Mesenchymal stem cell (in vitro differentiated cells and primary cell): ENCODE measurements around the gene TMEM220.
A peak's percentile ranks its signal among the peaks of the same experiment; 100 is the strongest.

ENCODE experiments used
- DNase-seq: peaks from one replicate; pipeline ENCODE4 v3.0.0-alpha.2; 2013
- H2AFZ ChIP-seq: one replicate; pipeline ENCODE4 v1.6.1; 2013; ENCODE audit warnings: low read depth, mild to moderate bottlenecking, control low read depth, inconsistent platforms, low read length, moderate library complexity
- H2AK5ac ChIP-seq: 2 replicates; pipeline ENCODE4 v1.6.1; 2013; ENCODE audit warnings: low read length, moderate library complexity, mild to moderate bottlenecking, inconsistent platforms; ENCODE audit not compliant: severe bottlenecking
- H2BK120ac ChIP-seq: one replicate; pipeline ENCODE4 v1.6.1; 2013; ENCODE audit warnings: low read depth, mild to moderate bottlenecking, inconsistent platforms, low read length, moderate library complexity
- H2BK12ac ChIP-seq, 2 experiments: one replicate each; pipeline ENCODE4 v1.6.1; 2013; ENCODE audit warnings: inconsistent platforms in 2 of 2, low read length in 2 of 2, mild to moderate bottlenecking in 2 of 2, moderate library complexity in 2 of 2, control low read depth in 1 of 2
- H2BK15ac ChIP-seq: one replicate; pipeline ENCODE4 v1.6.1; 2013; ENCODE audit warnings: mild to moderate bottlenecking, low read depth, inconsistent platforms; ENCODE audit not compliant: poor library complexity, severe bottlenecking
- H2BK5ac ChIP-seq: 2 replicates; pipeline ENCODE4 v1.6.1; 2013; ENCODE audit warnings: low read depth, mild to moderate bottlenecking, low read length, control low read depth, inconsistent platforms; ENCODE audit not compliant: poor library complexity, severe bottlenecking
- H3K14ac ChIP-seq, 2 experiments: one replicate each; pipeline ENCODE4 v1.6.1; 2013; ENCODE audit warnings: inconsistent platforms in 2 of 2, low read length in 2 of 2, control low read depth in 1 of 2, mild to moderate bottlenecking in 1 of 2, moderate library complexity in 1 of 2
- H3K18ac ChIP-seq, 2 experiments: one replicate each; pipeline ENCODE4 v1.6.1; 2013; ENCODE audit warnings: inconsistent platforms in 2 of 2, low read length in 2 of 2, control low read depth in 1 of 2, low read depth in 1 of 2, mild to moderate bottlenecking in 1 of 2
- H3K23ac ChIP-seq, 2 experiments: one replicate each; pipeline ENCODE4 v1.6.1; 2013; ENCODE audit warnings: inconsistent platforms in 2 of 2, low read length in 2 of 2, mild to moderate bottlenecking in 2 of 2, moderate library complexity in 2 of 2, control low read depth in 1 of 2
- H3K27ac ChIP-seq: 2 replicates; pipeline ENCODE4 v1.5.1; 2013; ENCODE audit warnings: mild to moderate bottlenecking, moderate library complexity, low read length, control low read depth, inconsistent platforms; ENCODE audit not compliant: poor library complexity, severe bottlenecking
- H3K27me3 ChIP-seq, 2 experiments: 2 replicates each; pipeline versions ENCODE4 v1.6.1 to v1.7.0; 2013; ENCODE audit warnings: low read length in 2 of 2, mild to moderate bottlenecking in 2 of 2, moderate library complexity in 2 of 2, control low read depth in 1 of 2, inconsistent platforms in 1 of 2; ENCODE audit not compliant: control insufficient read depth in 1 of 2, insufficient read depth in 1 of 2
- H3K36me3 ChIP-seq, 2 experiments: 2 replicates each; pipeline versions ENCODE4 v1.6.1 to v1.7.0; 2013; ENCODE audit warnings: low read length in 2 of 2, control low read depth in 1 of 2, inconsistent platforms in 1 of 2, low read depth in 1 of 2, mild to moderate bottlenecking in 1 of 2; ENCODE audit not compliant: insufficient read depth in 2 of 2, control insufficient read depth in 1 of 2
- H3K4ac ChIP-seq, 2 experiments: one replicate each; pipeline ENCODE4 v1.6.1; 2013; ENCODE audit warnings: inconsistent platforms in 2 of 2, low read length in 2 of 2, mild to moderate bottlenecking in 2 of 2, moderate library complexity in 2 of 2, control low read depth in 1 of 2, low read depth in 1 of 2
- H3K4me1 ChIP-seq: 2 replicates; pipeline ENCODE4 v1.6.1; 2013; ENCODE audit warnings: low read depth, low read length, control low read depth; ENCODE audit not compliant: control insufficient read depth, insufficient read depth
- H3K4me2 ChIP-seq: 2 replicates; pipeline ENCODE4 v1.6.1; 2013; ENCODE audit warnings: low read length, mild to moderate bottlenecking, inconsistent platforms; ENCODE audit not compliant: poor library complexity, severe bottlenecking
- H3K4me3 ChIP-seq, 2 experiments: 2 replicates each; pipeline versions ENCODE4 v1.5.1 to v1.7.0; 2013; ENCODE audit warnings: low read length in 2 of 2, mild to moderate bottlenecking in 2 of 2, control low read depth in 1 of 2, low read depth in 1 of 2; ENCODE audit not compliant: insufficient read depth in 1 of 2
- H3K79me1 ChIP-seq: replicated peaks from 2 replicates; pipeline ENCODE4 v1.6.1; 2013; ENCODE audit warnings: mild to moderate bottlenecking, control low read depth, low read length, inconsistent platforms; ENCODE audit not compliant: poor library complexity, severe bottlenecking
- H3K9ac ChIP-seq: 2 replicates; pipeline ENCODE4 v1.7.0; 2013; ENCODE audit warnings: mild to moderate bottlenecking, low read length, moderate library complexity
- H3K9me3 ChIP-seq: 2 replicates; pipeline ENCODE4 v1.7.0; 2013; ENCODE audit warnings: mild to moderate bottlenecking, low read length; ENCODE audit not compliant: control insufficient read depth
- H4K8ac ChIP-seq: one replicate; pipeline ENCODE4 v1.6.1; 2013; ENCODE audit warnings: inconsistent platforms, mild to moderate bottlenecking, low read length, moderate library complexity
- H4K91ac ChIP-seq: one replicate; pipeline ENCODE4 v1.6.1; 2013; ENCODE audit warnings: mild to moderate bottlenecking, low read length, inconsistent platforms
- WGBS: methylation state at CpG from one replicate; pipeline ENCODE4 v1.1.7; 2013; ENCODE audit warnings: mixed read lengths; 5-methylcytosine and 5-hydroxymethylcytosine counted together

The TMEM220 gene

DNA sequence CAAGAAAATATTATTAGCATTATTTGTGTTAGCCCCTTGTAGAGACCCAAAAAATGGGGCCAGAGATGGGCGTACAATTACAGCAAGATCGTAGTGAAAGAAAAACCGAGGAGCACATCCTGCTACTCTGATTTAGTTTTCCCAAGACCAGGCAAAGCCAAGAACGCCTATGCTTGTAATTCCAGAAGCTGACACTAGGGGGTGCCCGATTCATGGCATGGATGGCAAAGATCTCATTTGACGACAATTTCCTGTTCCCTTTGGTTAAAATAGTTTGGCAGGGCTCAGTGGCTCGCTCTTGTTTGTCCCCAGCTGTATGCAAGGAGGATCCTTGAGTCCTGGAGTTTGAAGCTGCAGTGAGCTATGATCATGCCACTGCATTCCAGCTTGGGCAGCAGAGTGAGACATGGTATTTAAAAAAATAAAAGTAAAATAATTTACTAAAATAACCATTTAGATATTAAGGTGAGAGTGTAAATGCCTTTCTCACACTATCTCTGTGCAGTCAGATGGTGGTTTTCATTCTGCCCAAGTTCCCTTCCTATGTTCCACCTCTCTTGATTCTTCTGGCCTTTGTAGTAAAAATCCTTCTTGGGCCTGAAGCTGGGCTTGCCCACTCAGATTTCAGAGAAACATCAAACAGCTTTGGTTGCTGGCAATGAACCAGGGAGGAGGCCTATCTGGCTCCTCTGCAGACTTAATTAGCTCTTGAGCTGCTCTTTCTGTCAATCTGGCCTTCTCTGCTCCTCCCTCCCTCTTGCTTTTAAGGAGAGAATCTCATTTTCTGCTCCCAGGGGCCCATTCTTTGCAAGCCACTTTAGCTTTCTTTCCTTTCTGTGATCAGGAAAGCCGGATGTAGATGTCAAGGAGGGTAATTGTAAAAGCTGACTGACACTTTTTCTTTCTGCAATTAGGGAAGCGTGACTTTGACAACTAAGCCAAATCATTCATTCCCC is 42.9 kb upstream of the TMEM220 start:
- no peaks in the 10 kb centered on the region for H3K36me3 ChIP-seq
- no peak overlapping the region for H3K14ac ChIP-seq
- no peaks in the 10 kb centered on the region for H3K27me3 ChIP-seq
- no peak overlapping the region for H2BK5ac ChIP-seq
- H4K8ac ChIP-seq, result no peak overlapping the region
- H2BK120ac ChIP-seq, result no peak overlapping the region
- H3K4ac ChIP-seq, result no peak overlapping the region
- H3K4me1 ChIP-seq, result no peaks in the 10 kb centered on the region
- H3K4me3 ChIP-seq, result no peak overlapping the region
- no peak overlapping the region for H2BK12ac ChIP-seq
- no peak overlapping the region for H3K4me2 ChIP-seq
- no peaks in the 10 kb centered on the region for H3K79me1 ChIP-seq
- H3K18ac ChIP-seq, result no peak overlapping the region
- H2AK5ac ChIP-seq, result no peak overlapping the region
- H2BK15ac ChIP-seq, result no peak overlapping the region
- no peak for DNase-seq
- no peak overlapping the region for H3K27ac ChIP-seq
- no peak overlapping the region for H2AFZ ChIP-seq
- peak overlapping the region; percentile 31 for H3K9ac ChIP-seq
- peaks cover 9% of the 10 kb centered on the region for H3K9me3 ChIP-seq
- 32% methylated on average over 9 of the region's 9 CpGs for WGBS
- H4K91ac ChIP-seq, result no peak overlapping the region
- H3K23ac ChIP-seq, result no peak overlapping the region

GRCh38 chr17:10771148-10771547 is 41.3 kb upstream of the TMEM220 start:
- Histone ChIP-seq H2AFZ (no peak overlapping the region), H3K9ac (no peak overlapping the region), H3K23ac (no peak overlapping the region), H2AK5ac (no peak overlapping the region), H3K79me1 (no peaks in the 10 kb centered on the region), H2BK15ac (no peak overlapping the region), H4K91ac (no peak overlapping the region), H3K27me3 (no peaks in the 10 kb centered on the region), H3K27ac (no peak overlapping the region), H3K9me3 (peaks cover 9% of the 10 kb centered on the region), H2BK5ac (no peak overlapping the region), H3K36me3 (no peaks in the 10 kb centered on the region), H2BK120ac (no peak overlapping the region), H2BK12ac (no peak overlapping the region), H3K4me2 (no peak overlapping the region), H3K14ac (no peak overlapping the region), H3K4me3 (no peak overlapping the region), H3K4ac (no peak overlapping the region), H4K8ac (no peak overlapping the region), H3K18ac (no peak overlapping the region), H3K4me1 (no peaks in the 10 kb centered on the region)
- WGBS, result 77% methylated on average over 2 of the region's 2 CpGs
- DNase-seq, result no peak

DNA sequence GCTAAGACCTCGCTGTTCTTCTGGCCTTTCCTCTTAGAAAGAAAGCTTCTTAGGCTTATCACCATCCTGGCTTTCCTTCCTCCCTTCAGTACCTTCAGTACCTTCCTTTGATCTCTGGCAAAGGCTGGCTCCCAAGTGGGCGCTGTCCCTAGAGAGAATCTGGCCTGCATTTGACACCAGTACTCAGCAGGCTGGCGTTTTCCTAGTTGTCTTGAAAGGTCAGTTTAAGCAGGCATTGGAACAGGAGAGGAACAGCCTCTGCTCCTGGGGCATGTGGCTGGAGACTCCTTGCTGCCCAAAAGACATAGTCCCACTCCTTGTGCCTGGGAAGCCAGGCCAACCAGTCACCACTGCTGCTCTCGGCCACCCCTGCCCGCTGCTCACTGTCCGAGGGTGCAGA is 40.0 kb upstream of the TMEM220 start:
- no peak for DNase-seq
- Histone ChIP-seq H3K27me3 (no peaks in the 10 kb centered on the region), H4K91ac (no peak overlapping the region), H3K4ac (no peak overlapping the region), H3K14ac (no peak overlapping the region), H2BK12ac (no peak overlapping the region), H3K36me3 (no peaks in the 10 kb centered on the region), H3K4me2 (no peak overlapping the region), H3K4me1 (no peaks in the 10 kb centered on the region), H2AK5ac (no peak overlapping the region), H4K8ac (no peak overlapping the region), H3K18ac (no peak overlapping the region), H2BK120ac (no peak overlapping the region), H3K4me3 (no peak overlapping the region), H3K27ac (no peak overlapping the region), H2BK15ac (no peak overlapping the region), H3K9ac (no peak overlapping the region), H2BK5ac (no peak overlapping the region), H3K9me3 (peaks cover 5% of the 10 kb centered on the region), H3K23ac (no peak overlapping the region), H3K79me1 (no peaks in the 10 kb centered on the region), H2AFZ (no peak overlapping the region)
- WGBS, result 70% methylated on average over 6 of the region's 6 CpGs

DNA sequence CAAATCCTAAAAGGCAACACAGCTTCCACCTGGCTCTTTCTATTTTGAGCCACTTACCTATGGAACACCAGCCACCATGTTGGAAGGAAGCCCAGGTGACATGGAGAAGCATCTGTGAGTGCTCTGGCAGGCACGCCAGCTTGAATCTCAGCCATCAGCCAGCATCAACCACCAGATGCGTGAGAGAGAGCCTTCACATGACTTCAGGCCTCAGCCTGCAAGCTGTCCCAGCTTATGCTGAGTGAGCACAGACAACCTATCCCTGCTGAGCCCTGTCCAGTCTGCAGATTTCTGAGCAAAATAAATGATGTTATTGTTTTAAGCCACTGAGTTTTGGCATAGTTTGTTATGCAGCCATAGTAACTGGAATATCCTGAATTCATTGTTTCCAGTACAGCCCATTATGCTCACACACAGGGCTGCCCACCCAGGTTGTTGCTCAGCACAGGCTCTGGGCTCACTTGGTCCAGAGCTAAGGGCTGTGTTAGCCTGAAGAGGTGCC is 39.0 kb upstream of the TMEM220 start:
- Histone ChIP-seq H3K23ac (no peak overlapping the region), H4K8ac (no peak overlapping the region), H3K36me3 (no peaks in the 10 kb centered on the region), H4K91ac (no peak overlapping the region), H2AK5ac (no peak overlapping the region), H3K14ac (no peak overlapping the region), H2BK120ac (no peak overlapping the region), H3K27ac (no peak overlapping the region), H3K4me1 (no peaks in the 10 kb centered on the region), H3K4ac (no peak overlapping the region), H3K27me3 (no peaks in the 10 kb centered on the region), H2AFZ (no peak overlapping the region), H3K9ac (peak overlapping the region; percentile 42), H2BK15ac (no peak overlapping the region), H3K9me3 (peaks cover 5% of the 10 kb centered on the region), H3K4me2 (no peak overlapping the region), H3K79me1 (no peaks in the 10 kb centered on the region), H2BK5ac (no peak overlapping the region), H3K18ac (no peak overlapping the region), H3K4me3 (no peak overlapping the region), H2BK12ac (no peak overlapping the region)
- WGBS, result 83% methylated on average over 2 of the region's 2 CpGs
- no peak for DNase-seq
